Measurements from ENCODE around the gene RAC2. TPM values are rescaled to one million over a fixed set of nuclear protein-coding genes. Genes with fewer than 3 reads are reported as not detected.

Gene RAC2
- 9.9 and 18.6 TPM in 2 replicates for total RNA-seq

GRCh38 chr22:37244114-37244921 lies at the start of gene RAC2:
Gene RAC2 (minus strand): TSS chr22:37244269. CDS start chr22:37244148, 121 bp downstream.

GRCh38 chr22:37282385-37282677 lies 38.3 kb upstream of the RAC2 start, which contains the start of gene CYTH4:
Gene CYTH4 (plus strand): TSS chr22:37282508. CDS start chr22:37282570, 62 bp downstream.

GRCh38 chr22:37212174-37212906 lies 31.7 kb downstream of the RAC2 start, which contains the start of gene SSTR3:
Gene SSTR3 (minus strand): TSS chr22:37212477. CDS start chr22:37207803, 4,674 bp downstream.

GRCh38 chr22:37187891-37188761 lies 55.9 kb downstream of the RAC2 start, which contains the start of gene C1QTNF6:
Gene C1QTNF6 (minus strand): TSS chr22:37188247. CDS start chr22:37188213, 34 bp downstream.

Other genes starting within 250 kb of the RAC2 start
- gene TST, start 224.8 kb downstream of the RAC2 start, total RNA-seq = 35.7 and 47.8 TPM in 2 replicates
- 83.9 and 93.9 TPM in 2 replicates for gene MPST, start 224.5 kb downstream of the RAC2 start, total RNA-seq
- gene KCTD17, start 192.5 kb downstream of the RAC2 start, total RNA-seq = 16.4 and 52.7 TPM in 2 replicates
- gene TMPRSS6, start 134.6 kb downstream of the RAC2 start, total RNA-seq = not detected in 2 replicates
- not detected in 2 replicates for gene IL2RB, start 94.4 kb downstream of the RAC2 start, total RNA-seq
- gene C1QTNF6, start 56.0 kb downstream of the RAC2 start, total RNA-seq = 2.8 and 4.5 TPM in 2 replicates
- not detected in 2 replicates for gene SSTR3, start 31.8 kb downstream of the RAC2 start, total RNA-seq
- gene CYTH4, start 38.2 kb upstream of the RAC2 start, total RNA-seq = 0.06 TPM in 1 of 2 replicates, not detected in the other
- under 0.01 and 0.06 TPM in 2 replicates for gene ELFN2, start 183.2 kb upstream of the RAC2 start, total RNA-seq
- 82.4 and 129 TPM in 2 replicates for gene MFNG, start 242.1 kb upstream of the RAC2 start, total RNA-seq

Measured in bladder microvascular endothelial cell (primary cell).